Measurements from ENCODE around the gene PYGO2.

DNA sequence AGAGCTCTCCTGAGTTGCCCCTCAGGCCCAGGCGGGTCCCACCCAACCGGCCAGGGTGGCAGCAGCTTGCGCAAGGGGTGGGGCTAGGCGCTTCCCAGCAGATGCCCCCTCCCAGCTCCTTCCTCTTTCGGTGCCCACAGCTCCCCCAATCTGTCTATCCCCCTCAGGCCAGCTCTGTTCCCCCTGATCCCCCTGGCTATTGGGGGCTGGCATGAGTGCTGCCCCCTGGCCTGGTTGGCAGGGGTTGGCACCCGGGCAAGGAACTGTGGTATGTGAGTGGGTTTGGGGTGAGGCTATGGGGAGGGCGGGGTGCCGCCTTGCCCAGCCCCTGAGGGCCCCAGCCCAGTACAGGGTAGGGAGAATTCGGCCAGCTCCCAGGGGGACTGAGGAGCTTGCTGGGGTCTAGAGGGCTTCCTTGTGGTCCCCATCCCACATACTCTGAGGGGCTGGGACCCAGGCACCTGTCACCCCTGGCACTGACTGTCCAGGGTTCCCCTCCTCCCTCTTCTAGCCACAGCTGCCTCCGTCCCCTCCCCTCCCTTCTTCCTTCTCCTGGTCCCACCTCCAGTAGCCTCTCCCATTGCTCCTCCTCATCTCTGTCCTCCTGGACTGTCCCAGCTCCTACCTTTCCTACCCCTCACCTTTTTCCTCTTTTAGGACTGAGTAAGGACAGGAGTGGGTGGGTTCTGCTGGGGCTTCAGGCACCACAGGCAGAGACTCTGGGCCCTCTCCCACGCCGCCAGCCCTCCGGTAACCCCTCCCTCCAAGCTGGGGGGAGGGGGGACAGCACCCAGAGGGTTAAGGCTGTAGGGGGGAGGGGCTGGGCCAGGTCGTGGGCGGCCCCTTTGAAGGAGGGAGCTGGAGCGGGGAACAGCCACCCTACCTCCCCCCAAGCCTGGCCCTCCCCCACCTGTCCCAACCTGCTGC lies 46.7 kb upstream of the PYGO2 start:
- TF ChIP-seq, protein P1, sequence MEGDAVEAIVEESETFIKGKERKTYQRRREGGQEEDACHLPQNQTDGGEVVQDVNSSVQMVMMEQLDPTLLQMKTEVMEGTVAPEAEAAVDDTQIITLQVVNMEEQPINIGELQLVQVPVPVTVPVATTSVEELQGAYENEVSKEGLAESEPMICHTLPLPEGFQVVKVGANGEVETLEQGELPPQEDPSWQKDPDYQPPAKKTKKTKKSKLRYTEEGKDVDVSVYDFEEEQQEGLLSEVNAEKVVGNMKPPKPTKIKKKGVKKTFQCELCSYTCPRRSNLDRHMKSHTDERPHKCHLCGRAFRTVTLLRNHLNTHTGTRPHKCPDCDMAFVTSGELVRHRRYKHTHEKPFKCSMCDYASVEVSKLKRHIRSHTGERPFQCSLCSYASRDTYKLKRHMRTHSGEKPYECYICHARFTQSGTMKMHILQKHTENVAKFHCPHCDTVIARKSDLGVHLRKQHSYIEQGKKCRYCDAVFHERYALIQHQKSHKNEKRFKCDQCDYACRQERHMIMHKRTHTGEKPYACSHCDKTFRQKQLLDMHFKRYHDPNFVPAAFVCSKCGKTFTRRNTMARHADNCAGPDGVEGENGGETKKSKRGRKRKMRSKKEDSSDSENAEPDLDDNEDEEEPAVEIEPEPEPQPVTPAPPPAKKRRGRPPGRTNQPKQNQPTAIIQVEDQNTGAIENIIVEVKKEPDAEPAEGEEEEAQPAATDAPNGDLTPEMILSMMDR (IDR thresholded peaks at IDR 0.05), result no peak
- no peak for TF ChIP-seq POLR2A (IDR thresholded peaks at IDR 0.05)

All from testis (tissue), 2 donors.